ENCODE measurements around the gene CROCC. TPM values are rescaled to one million over a fixed set of nuclear protein-coding genes. Genes with fewer than 3 reads are reported as not detected.
"Not testable (repeated sequence)": the region's sequence is repeated elsewhere in the genome, so short reads cannot be mapped to it uniquely, and the experiment has no call there.

CROCC gene
- total RNA-seq, 1 donor from 2014 or later: 31.9 TPM

DNA sequence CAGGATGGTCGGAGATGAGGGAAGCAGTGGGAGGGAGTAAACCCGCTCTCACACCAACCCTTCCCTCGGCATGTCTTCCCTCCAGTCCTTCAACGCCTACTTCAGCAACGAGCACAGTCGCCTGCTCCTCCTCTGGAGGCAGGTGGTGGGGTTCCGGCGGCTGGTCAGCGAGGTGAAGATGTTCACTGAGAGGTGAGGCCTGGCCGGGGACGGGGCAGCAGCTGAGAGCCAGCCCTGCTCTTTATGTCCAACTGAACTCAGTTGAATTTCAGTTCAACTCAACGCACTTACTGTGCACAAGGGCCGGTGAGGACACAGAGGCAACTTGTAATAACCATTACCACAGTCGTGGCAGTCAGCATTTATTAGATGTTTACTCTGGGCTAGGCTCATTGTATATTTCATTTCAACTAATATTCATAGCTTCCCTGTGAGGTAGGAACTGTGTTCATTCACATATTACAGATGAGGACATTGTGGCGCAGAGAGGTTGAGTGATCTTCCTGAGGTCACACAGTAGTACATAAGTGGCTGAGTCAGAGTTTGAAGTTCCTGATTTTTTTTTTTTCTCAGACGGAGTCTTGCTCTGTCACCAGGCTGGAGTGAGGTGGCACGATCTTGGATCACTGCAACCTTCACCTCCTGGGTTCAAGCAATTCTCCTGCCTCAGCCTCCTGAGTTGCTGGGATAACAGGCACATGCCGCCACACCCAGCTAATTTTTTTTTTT is 9.6 kb downstream of the CROCC start:
- H3K27ac ChIP-seq; H3K9me3 ChIP-seq; intact Hi-C loops (cut with DNase I); DNase-seq (ENCODE audit: extremely low spot score in 2 of 2); H3K4me1 ChIP-seq; H3K27me3 ChIP-seq; H3K4me3 ChIP-seq: not testable (repeated sequence)
- H3K36me3 ChIP-seq: peaks cover 0 to 22% of the 10 kb centered on the region in 2 donors

DNA sequence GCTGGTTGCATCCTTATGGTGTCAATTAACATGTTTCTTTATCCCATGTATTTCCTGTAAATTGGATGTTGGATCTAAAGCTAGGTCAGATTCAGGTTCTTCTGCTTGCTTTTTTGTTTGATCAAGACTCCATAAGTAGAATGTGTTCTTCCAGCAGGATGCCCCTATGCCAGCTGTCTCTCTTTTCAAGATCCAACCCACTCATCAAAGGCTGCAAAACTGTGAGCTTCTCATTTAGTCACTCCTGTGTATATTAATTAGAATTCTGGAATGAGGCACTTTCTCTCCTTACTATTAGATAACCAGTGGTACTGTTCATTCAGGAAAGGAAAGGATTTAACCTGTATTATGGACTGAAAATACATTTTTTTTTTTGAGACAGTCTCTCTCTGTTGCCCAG is 12.2 kb downstream of the CROCC start:
- H3K27me3 ChIP-seq; H3K9me3 ChIP-seq; H3K27ac ChIP-seq; DNase-seq (ENCODE audit: extremely low spot score in 2 of 2); H3K4me1 ChIP-seq; intact Hi-C loops (cut with DNase I); H3K4me3 ChIP-seq: not testable (repeated sequence)
- peaks cover 0 to 45% of the 10 kb centered on the region in 2 donors for H3K36me3 ChIP-seq

- H3K27me3 ChIP-seq; H3K4me3 ChIP-seq; H3K4me1 ChIP-seq; H3K27ac ChIP-seq; intact Hi-C loops (cut with DNase I); H3K9me3 ChIP-seq; DNase-seq (ENCODE audit: extremely low spot score in 2 of 2): not testable (repeated sequence)
- peaks cover 0 to 66% of the 10 kb centered on the region in 2 donors for H3K36me3 ChIP-seq
Measured at GRCh38 chr1:16936580-16936979, 14.8 kb downstream of the CROCC start.

DNA sequence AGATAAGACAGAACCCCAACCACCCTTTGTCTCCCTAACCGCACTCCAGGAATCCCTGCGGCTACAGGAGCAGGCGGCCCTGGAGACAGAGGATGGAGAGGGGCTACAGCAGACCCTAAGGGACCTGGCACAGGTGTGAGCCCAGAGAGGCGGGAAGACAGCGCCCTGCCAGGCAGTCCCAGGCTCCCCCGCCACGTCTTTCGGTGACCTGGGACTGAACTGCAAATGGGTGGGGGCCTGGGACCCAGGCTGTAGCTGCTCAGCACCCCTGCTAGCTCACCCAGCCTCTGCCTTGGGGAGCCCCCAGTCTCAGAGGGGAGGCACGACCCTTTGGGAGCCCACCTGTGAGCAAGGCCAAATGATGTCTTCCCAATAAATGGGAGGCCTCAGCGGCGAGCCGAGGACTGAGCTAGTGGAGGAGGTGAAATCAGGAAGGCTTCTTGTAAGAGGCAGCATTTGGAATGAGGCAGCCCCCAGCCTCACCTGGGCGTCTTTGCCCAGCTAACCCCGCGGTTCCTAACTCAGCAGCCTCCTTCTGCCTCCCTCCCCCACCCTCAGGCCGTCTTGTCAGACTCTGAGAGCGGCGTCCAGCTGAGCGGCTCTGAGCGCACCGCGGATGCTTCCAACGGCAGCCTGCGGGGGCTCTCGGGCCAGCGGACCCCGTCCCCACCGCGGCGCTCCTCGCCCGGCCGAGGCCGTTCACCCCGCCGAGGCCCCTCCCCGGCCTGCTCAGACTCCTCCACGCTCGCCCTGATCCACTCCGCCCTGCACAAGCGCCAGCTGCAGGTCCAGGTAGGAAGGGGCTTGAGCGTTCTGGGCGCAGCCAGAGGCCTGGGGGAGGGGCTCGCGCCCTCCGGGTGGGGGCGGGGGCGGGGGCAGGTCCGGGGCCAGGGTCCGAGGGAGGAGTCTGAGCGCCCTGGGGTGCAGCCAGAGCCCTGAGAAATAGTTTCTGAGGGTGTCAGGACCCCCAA is 16.9 kb downstream of the CROCC start:
- intact Hi-C loops (cut with DNase I): no loop called here
- Histone ChIP-seq H3K4me1 (no peaks in the 10 kb centered on the region), H3K27me3 (no peaks in the 10 kb centered on the region), H3K27ac (no peak overlapping the region), H3K9me3 (no peaks in the 10 kb centered on the region), H3K4me3 (no peak overlapping the region), H3K36me3 (peaks cover 0 to 70% of the 10 kb centered on the region in 2 donors)
- TF ChIP-seq POLR2AphosphoS5 (IDR thresholded peaks at IDR 0.05; ENCODE audit: insufficient read depth in 1 of 2, low read depth in 1 of 2): no peak
- TF ChIP-seq POLR2A (IDR thresholded peaks at IDR 0.05): no peak
- no peak for DNase-seq (ENCODE audit: extremely low spot score in 2 of 2)

DNA sequence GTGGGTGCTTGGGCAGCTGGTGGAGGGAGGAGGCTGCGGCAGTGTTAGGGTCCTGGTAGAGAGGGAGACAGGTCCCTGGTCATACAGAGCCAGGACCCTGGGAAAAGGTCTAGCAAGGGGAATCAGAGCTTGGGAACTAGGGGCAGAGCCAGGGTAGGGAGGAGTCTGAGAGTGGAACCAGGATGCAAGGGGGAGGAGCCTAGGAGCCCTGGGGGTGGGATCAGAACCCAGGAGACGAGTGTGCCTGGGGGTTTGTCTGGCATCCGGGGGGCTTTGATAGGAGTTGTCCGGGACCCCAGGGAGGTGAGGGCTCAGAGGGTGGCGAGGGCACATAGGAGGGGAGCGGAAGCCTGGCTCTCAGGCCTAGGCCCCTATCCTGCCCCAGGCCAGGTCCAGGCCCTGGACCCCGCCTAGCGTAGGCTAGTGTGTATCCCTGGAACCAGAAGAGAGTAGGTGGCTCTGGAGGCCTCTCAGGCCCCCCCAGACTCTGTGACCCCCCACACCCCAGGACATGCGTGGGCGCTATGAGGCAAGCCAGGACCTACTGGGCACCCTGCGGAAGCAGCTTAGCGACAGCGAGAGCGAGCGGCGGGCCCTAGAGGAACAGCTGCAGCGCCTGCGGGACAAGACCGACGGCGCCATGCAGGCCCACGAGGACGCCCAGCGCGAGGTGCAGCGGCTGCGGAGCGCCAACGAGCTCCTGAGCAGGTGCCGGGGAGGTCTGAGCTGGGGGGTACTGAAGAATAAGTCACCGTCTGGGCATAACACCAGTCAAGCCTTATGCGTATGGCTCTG is 17.9 kb downstream of the CROCC start:
- intact Hi-C loops (cut with DNase I); H3K4me3 ChIP-seq; H3K9me3 ChIP-seq; H3K27ac ChIP-seq; H3K27me3 ChIP-seq; H3K4me1 ChIP-seq; DNase-seq (ENCODE audit: extremely low spot score in 2 of 2): not testable (repeated sequence)
- H3K36me3 ChIP-seq: peaks cover 0 to 75% of the 10 kb centered on the region in 2 donors

DNA sequence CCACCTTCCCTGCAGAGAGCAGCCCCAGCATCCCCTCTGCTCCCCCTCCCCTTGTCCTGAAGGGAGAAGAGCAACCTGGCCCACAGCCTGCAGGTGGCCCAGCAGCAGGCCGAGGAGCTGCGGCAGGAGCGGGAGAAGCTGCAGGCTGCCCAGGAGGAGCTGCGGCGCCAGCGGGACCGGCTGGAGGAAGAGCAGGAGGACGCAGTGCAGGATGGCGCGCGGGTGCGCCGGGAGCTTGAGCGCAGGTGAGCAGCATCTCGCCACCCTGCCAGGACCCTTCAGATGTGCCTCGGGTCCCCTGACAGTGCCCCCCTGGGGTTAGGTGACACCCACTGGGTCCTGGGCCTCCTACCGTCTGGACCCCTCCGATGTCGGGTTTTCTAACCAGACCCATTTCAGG is 22.3 kb downstream of the CROCC start:
- Histone ChIP-seq H3K27ac (no peak overlapping the region), H3K4me1 (no peaks in the 10 kb centered on the region), H3K27me3 (no peaks in the 10 kb centered on the region), H3K4me3 (no peak overlapping the region), H3K36me3 (peaks cover 0 to 74% of the 10 kb centered on the region in 2 donors), H3K9me3 (no peaks in the 10 kb centered on the region)
- intact Hi-C loops (cut with DNase I): no loop called here
- no peak for DNase-seq (ENCODE audit: extremely low spot score in 2 of 2)
- TF ChIP-seq, protein P1, sequence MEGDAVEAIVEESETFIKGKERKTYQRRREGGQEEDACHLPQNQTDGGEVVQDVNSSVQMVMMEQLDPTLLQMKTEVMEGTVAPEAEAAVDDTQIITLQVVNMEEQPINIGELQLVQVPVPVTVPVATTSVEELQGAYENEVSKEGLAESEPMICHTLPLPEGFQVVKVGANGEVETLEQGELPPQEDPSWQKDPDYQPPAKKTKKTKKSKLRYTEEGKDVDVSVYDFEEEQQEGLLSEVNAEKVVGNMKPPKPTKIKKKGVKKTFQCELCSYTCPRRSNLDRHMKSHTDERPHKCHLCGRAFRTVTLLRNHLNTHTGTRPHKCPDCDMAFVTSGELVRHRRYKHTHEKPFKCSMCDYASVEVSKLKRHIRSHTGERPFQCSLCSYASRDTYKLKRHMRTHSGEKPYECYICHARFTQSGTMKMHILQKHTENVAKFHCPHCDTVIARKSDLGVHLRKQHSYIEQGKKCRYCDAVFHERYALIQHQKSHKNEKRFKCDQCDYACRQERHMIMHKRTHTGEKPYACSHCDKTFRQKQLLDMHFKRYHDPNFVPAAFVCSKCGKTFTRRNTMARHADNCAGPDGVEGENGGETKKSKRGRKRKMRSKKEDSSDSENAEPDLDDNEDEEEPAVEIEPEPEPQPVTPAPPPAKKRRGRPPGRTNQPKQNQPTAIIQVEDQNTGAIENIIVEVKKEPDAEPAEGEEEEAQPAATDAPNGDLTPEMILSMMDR (IDR thresholded peaks at IDR 0.05): no peak

DNA sequence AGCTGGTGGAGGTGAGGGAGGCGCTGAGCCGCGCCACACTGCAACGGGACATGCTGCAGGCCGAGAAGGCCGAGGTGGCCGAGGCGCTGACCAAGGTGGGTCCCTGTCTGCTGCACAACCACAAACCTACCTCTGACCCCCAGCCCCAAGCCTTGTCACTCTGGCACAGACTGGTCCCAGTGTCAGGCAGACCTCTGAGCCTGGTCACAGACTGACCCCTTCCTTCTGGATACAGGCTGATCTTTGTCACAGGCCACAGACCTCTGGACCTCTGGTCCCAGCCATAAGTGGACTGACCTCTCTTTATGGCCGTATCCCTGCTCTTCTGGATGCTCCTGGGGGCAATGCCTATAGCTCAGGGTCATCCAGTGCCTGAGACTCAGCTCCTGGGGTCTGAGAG is 23.8 kb downstream of the CROCC start:
- H3K36me3 ChIP-seq: peaks cover 0 to 63% of the 10 kb centered on the region in 2 donors
- not testable (repeated sequence) for H3K27me3 ChIP-seq; H3K4me1 ChIP-seq; H3K27ac ChIP-seq; H3K4me3 ChIP-seq; DNase-seq (ENCODE audit: extremely low spot score in 2 of 2); H3K9me3 ChIP-seq
- intact Hi-C loops (cut with DNase I): loop anchor here (5.0 kb wide), 1 partner anchor 323 kb away; no protein-coding TSS in a partner anchor

DNA sequence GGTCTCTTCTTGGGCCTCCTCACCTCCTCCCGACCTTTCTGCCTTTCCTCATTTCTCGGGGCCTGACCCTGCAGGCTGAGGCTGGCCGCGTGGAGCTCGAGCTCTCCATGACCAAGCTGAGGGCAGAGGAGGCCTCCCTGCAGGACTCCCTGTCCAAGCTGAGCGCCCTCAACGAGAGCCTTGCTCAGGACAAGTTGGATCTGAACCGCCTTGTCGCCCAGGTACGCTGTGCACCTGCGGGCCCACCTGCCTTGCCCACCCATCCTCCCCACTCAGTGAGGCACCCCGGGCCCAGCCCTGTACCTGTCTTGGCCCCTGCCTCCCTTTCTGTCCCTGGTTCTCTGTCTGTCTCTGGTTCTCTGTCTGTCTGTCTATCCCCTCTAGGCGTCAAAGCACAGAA is 24.5 kb downstream of the CROCC start:
- not testable (repeated sequence) for H3K27me3 ChIP-seq; DNase-seq (ENCODE audit: extremely low spot score in 2 of 2); H3K9me3 ChIP-seq; H3K27ac ChIP-seq; H3K4me3 ChIP-seq; H3K4me1 ChIP-seq
- peaks cover 0 to 58% of the 10 kb centered on the region in 2 donors for H3K36me3 ChIP-seq
- intact Hi-C loops (cut with DNase I): loop anchor here (5.0 kb wide), 1 partner anchor 324 kb away; no protein-coding TSS in a partner anchor
